AG09319 (cell line): ENCODE data around the gene FNDC11.

Source experiments
- DNase-seq: peaks from one replicate; pipeline ENCODE4 v3.0.0-alpha.2; 2010; ENCODE audit warnings: low read depth; ENCODE audit errors: extremely low read depth
- CTCF ChIP-seq: IDR thresholded peaks from 2 replicates; pipeline ENCODE4 v1.5.1; 2011; ENCODE audit warnings: low read depth, mild to moderate bottlenecking, inconsistent platforms, low read length, moderate library complexity

FNDC11 gene

GRCh38 chr20:63538204-63539091 lies 15.5 kb upstream of the FNDC11 start:
- TF ChIP-seq CTCF = no peak
- DNase-seq = no peak

- no peak for DNase-seq
- TF ChIP-seq CTCF = no peak
Observed at GRCh38 chr20:63539092-63539430, 14.9 kb upstream of the FNDC11 start.

- no peak for TF ChIP-seq CTCF
- DNase-seq = no peak
Observed at GRCh38 chr20:63539441-63540370, 14.3 kb upstream of the FNDC11 start.

DNA sequence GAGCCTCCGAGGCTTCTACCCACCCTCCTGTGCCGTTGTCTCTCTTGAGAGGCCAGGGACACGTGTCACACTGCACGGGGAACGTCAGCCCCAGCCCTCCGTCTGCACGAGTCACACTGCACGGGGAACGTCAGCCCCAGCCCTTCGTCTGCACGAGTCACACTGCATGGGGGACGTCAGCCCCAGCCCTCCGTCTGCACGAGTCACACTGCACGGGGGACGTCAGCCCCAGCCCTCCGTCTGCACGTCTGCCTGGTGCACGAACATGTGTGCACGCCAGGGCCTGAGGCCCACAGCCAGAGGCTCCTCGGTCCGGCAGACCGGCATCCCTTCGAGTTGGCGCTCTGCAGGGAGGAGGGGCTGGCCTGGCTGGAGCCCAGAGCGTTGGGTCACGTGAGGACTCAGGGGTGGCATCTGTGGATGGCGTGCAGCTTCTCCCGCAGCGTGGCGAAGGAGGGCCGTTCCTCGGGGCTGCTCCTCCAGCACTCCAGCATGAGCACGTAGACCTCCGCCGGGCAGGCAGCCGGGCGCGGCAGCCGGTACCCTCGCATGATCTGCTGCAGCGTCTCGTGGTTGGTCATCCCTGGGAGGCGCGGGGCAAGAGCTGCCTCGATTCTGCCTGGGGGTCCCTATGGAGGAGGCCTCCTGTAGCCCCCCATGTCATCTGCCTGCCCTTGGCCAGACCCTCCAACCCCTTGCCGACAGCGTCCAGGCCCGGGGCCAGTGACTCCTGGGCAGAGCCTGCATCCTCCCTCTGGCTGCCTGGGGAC lies 13.4 kb upstream of the FNDC11 start:
- no peak for DNase-seq
- TF ChIP-seq CTCF = no peak

DNA sequence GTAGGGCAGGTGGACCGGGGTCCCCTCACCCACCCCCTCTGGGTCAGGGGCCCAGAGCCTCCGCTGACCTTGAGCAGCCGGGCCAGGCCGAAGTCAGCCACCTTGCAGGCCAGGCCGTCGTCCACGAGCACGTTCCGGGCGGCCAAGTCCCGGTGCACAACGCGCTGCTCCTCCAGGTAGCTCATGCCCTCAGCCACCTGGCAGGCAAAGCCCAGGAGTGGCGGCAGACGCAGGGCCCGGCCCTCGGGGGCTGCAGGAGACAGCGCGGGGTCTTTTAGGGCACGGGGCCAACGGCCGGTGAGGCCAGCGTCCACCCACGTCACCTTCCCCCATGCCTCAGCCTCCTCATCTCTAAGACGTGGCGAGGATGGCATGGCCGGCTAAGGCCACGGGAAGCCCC lies 12.6 kb upstream of the FNDC11 start:
- TF ChIP-seq CTCF = no peak

GRCh38 chr20:63542031-63542559 lies 11.9 kb upstream of the FNDC11 start:
- no peak for DNase-seq
- TF ChIP-seq CTCF = no peak

More for the DNA sequence above, 12.6 kb upstream of the FNDC11 start:
- no peak for DNase-seq
